ENCODE results near the gene APOL1. TPM values are rescaled to one million over a fixed set of nuclear protein-coding genes. Genes with fewer than 3 reads are reported as not detected.
"Not testable (repeated sequence)": the region's sequence is repeated elsewhere in the genome, so short reads cannot be mapped to it uniquely, and the experiment has no call there.

Gene APOL1
- total and polyA plus RNA-seq, 7 donors: 6.6 to 64.0 (median 16.0) TPM

GRCh38 chr22:36228944-36229343 is 24.0 kb upstream of the APOL1 start:
- TF ChIP-seq POLR2A (IDR thresholded peaks at IDR 0.05) (no peak), EP300 (IDR thresholded peaks at IDR 0.05) (no peak), CTCF (IDR thresholded peaks at IDR 0.05) (no peak), POLR2AphosphoS5 (IDR thresholded peaks at IDR 0.05) (no peak)
- H3K36me3 ChIP-seq: peaks cover 5 to 63% (median 40%) of the 10 kb centered on the region in 4 donors
- H3K27me3 ChIP-seq: no peaks in the 10 kb centered on the region
- intact Hi-C loops (cut with DNase I): no loop called here
- H3K4me3 ChIP-seq: no peak overlapping the region
- WGBS, 2 donors: 89 to 91% methylated on average over 7 of the region's 7 CpGs
- no peaks in the 10 kb centered on the region for H3K9me3 ChIP-seq
- H3K27ac ChIP-seq: no peak overlapping the region
- DNase-seq: no peak
- H3K4me1 ChIP-seq: no peaks in the 10 kb centered on the region

- intact Hi-C loops (cut with DNase I); H3K9me3 ChIP-seq; DNase-seq; H3K4me1 ChIP-seq; H3K4me3 ChIP-seq; H3K27me3 ChIP-seq; H3K27ac ChIP-seq: not testable (repeated sequence)
- H3K36me3 ChIP-seq: peaks cover 5 to 66% (median 40%) of the 10 kb centered on the region in 4 donors
- WGBS, 2 donors: 92 to 99% methylated on average over 3 of the region's 3 CpGs
These were observed 23.3 kb upstream of the APOL1 start for GRCh38 chr22:36229649-36230048.

GRCh38 chr22:36231051-36231450 is 21.9 kb upstream of the APOL1 start:
- H3K27ac ChIP-seq; H3K27me3 ChIP-seq; H3K9me3 ChIP-seq; DNase-seq; H3K4me3 ChIP-seq; intact Hi-C loops (cut with DNase I): not testable (repeated sequence)
- WGBS, 2 donors: 86 to 91% methylated on average over 5 of the region's 5 CpGs
- H3K36me3 ChIP-seq: peaks cover 5 to 66% (median 40%) of the 10 kb centered on the region in 4 donors
- H3K4me1 ChIP-seq: peaks cover 0 to 16% (median 15%) of the 10 kb centered on the region in 4 donors

- no peak for TF ChIP-seq CTCF (IDR thresholded peaks at IDR 0.05)
- TF ChIP-seq EP300 (IDR thresholded peaks at IDR 0.05): no peak
- TF ChIP-seq POLR2A (IDR thresholded peaks at IDR 0.05): no peak
- TF ChIP-seq POLR2AphosphoS5 (IDR thresholded peaks at IDR 0.05): no peak
- H3K4me3 ChIP-seq: no peak overlapping the region
- intact Hi-C loops (cut with DNase I): no loop called here
- H3K4me1 ChIP-seq: peaks cover 0 to 34% (median 32%) of the 10 kb centered on the region in 4 donors
- peaks cover 5 to 60% (median 35%) of the 10 kb centered on the region in 4 donors for H3K36me3 ChIP-seq
- H3K27ac ChIP-seq: no peak overlapping the region
- no peak for DNase-seq
- WGBS, 2 donors: 78 to 82% methylated on average over 13 of the region's 13 CpGs
- no peaks in the 10 kb centered on the region for H3K9me3 ChIP-seq
- H3K27me3 ChIP-seq: no peaks in the 10 kb centered on the region
These were observed 20.1 kb upstream of the APOL1 start for GRCh38 chr22:36232715-36233401.

GRCh38 chr22:36233796-36234195 is 19.1 kb upstream of the APOL1 start:
- H3K27me3 ChIP-seq: no peaks in the 10 kb centered on the region
- peaks cover 0 to 43% (median 40%) of the 10 kb centered on the region in 4 donors for H3K4me1 ChIP-seq
- no peak overlapping the region for H3K4me3 ChIP-seq
- intact Hi-C loops (cut with DNase I): no loop called here
- no peak for DNase-seq
- H3K27ac ChIP-seq: no peak overlapping the region
- TF ChIP-seq EP300 (IDR thresholded peaks at IDR 0.05): no peak
- 91 to 93% methylated on average over 7 of the region's 7 CpGs for WGBS, 2 donors
- no peaks in the 10 kb centered on the region for H3K9me3 ChIP-seq
- H3K36me3 ChIP-seq: peaks cover 5 to 52% (median 30%) of the 10 kb centered on the region in 4 donors

- H3K36me3 ChIP-seq: peaks cover 5 to 49% (median 29%) of the 10 kb centered on the region in 4 donors
- H3K4me1 ChIP-seq: peaks cover 0 to 44% (median 41%) of the 10 kb centered on the region in 4 donors
- H3K4me3 ChIP-seq: no peak overlapping the region
- no peaks in the 10 kb centered on the region for H3K9me3 ChIP-seq
- intact Hi-C loops (cut with DNase I): no loop called here
- WGBS, 2 donors: 56 to 79% methylated on average over 2 of the region's 2 CpGs
- no peak overlapping the region for H3K27ac ChIP-seq
- H3K27me3 ChIP-seq: no peaks in the 10 kb centered on the region
- DNase-seq: no peak
- TF ChIP-seq POLR2A (IDR thresholded peaks at IDR 0.05): no peak
- no peak for TF ChIP-seq EP300 (IDR thresholded peaks at IDR 0.05)
- no peak for TF ChIP-seq POLR2AphosphoS5 (IDR thresholded peaks at IDR 0.05)
- no peak for TF ChIP-seq CTCF (IDR thresholded peaks at IDR 0.05)
These were observed 18.7 kb upstream of the APOL1 start for GRCh38 chr22:36234213-36234612.
